GM21825 (cell line): ENCODE results near the gene CCNK.

Experiments
- ATAC-seq: cut with Tn5 transposase; IDR thresholded peaks from one replicate; pipeline ENCODE4 v1.9.1; 2021; ENCODE audit warnings: mild to moderate bottlenecking, moderate library complexity; ENCODE audit not compliant: unreplicated experiment

The CCNK gene

GRCh38 chr14:99480917-99481744, at the start of gene CCNK:
CCNK (plus strand) TSS chr14:99481409; CDS start chr14:99492678, 11,269 bp downstream.
- ATAC-seq: peak; percentile 84

- ATAC-seq: no peak
These were observed 49.2 kb upstream of the CCNK start for GRCh38 chr14:99431986-99432385.

- ATAC-seq: no peak
These were observed 48.7 kb upstream of the CCNK start for GRCh38 chr14:99432485-99432884.

DNA sequence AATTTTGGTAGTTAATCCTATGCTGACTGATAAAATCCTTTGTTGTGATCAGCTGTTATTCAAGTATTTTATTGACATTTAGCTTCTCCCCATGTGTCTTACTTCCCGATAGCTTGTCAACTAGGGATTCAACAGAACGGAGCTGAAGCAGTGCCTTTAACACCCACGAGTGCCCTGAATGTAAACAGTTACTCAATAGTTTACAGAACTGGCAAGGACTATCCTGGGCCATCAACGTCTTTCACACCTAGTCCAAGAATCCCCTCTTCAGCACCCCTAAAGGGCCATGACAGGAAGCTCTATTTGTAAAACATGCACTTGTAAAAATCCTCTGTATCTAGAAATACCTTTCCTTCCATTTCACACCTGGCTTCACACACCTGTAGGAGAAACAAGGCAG, 45.9 kb upstream of the CCNK start:
- no peak for ATAC-seq

GRCh38 chr14:99436247-99437180, 44.7 kb upstream of the CCNK start:
- ATAC-seq: no peak

GRCh38 chr14:99437706-99438105, 43.5 kb upstream of the CCNK start:
- ATAC-seq: no peak

GRCh38 chr14:99440278-99440677, 40.9 kb upstream of the CCNK start:
- ATAC-seq: no peak

GRCh38 chr14:99441157-99441870, 39.9 kb upstream of the CCNK start:
- ATAC-seq: no peak

GRCh38 chr14:99441918-99442317, 39.3 kb upstream of the CCNK start:
- no peak for ATAC-seq

DNA sequence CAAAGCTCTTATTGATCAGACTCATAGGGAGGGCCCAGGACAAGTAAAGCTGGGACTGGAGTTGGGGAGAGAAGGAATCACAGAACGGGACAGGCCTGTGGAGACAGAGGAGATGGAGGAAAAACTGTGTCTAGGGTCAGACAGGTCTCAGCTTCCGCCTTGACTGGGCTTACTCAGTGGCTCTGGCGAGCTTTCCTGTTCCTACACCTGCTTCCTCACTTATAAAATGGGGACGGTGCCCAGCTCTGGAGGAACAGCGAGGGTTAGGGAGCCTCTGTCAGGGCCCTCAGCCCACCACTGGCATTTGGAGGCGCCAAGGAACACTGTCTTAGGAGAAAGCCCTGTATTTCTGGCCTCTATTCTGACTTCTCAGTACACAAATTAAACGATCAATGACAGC, 35.3 kb upstream of the CCNK start:
- ATAC-seq: no peak

DNA sequence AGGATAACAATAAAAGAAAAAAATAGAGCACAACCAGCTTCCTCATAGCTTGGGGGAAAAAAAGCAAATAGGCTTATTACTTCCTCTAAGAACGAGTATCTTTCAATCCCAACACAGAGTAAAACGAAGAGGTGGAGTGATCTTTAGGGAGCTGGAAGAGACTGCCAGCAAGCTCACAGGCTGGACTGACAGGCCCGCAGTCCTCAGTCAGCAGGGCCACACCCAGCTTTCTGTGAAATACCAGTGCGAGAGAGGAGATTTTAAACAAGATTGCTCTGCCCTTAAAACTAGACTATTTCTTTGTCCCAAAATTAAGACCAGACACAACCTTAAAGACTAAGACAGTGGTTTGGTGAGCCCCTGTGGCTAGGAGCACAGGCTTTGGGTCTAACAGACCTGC, 33.5 kb upstream of the CCNK start:
- ATAC-seq: no peak

- ATAC-seq: no peak
These were observed 30.9 kb upstream of the CCNK start for GRCh38 chr14:99450266-99450665.

- ATAC-seq: no peak
These were observed 30.0 kb upstream of the CCNK start for GRCh38 chr14:99451234-99451633.

GRCh38 chr14:99452968-99453367, 28.2 kb upstream of the CCNK start:
- ATAC-seq: no peak

GRCh38 chr14:99454246-99454645, 27.0 kb upstream of the CCNK start:
- ATAC-seq: no peak

DNA sequence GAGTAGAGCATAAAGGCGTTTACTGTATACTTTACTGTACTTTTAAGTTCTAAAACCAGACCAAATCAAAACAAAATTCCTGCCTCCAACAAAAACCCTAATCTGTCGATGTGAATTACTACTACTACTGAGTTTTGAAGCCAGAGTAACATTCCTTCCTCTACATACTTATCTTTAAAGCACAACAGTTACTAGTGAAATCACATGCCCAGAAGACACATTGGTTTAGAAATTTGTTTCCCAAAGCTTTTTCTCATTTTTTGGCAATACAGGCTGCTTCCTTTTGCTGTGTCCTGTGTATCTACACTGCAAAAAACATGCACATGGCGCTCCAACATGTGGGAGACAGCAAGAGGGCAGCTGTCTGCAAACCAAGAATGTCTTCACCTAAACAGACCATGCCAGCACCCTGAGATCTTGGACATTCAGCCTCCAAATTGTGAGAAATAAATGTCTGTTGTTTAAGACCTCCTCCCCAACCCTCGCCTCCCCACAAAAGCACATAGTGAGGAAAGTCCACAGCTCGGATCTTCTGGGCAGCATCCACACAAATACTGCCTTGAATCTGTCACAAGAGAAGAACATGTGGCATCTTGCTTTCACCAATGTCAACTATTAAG, 21.6 kb upstream of the CCNK start:
- no peak for ATAC-seq

GRCh38 chr14:99460793-99461192, 20.4 kb upstream of the CCNK start:
- no peak for ATAC-seq

DNA sequence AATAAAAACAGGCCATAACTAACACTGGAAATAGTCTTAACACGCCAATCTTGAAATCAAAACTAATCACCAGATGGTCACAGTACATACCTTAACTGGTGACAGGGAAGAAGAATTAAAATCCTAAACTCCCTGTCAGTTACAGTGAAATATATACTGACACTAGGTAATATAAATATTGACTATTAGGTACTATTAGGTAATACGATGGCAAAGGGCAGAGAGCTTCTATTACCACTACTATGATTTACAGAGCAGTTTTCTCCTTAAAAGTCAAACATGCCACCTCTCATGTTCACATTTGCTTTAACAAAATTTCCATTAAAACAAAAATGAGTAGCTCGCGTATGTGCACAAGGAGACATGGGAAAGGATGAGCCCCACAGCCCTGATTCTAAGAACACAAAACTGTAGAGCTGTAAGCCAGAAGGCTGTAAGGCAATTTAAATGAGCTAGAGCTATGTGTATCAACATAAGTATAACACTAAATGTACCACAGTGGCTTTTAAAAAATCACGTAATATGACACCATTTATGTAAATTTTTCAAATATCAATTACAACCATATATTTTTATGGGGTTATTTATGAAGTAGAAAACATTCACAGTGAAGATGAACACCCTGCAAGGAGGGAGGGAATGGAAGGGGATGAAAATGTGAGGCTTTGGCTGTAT, 19.7 kb upstream of the CCNK start:
- ATAC-seq: no peak

DNA sequence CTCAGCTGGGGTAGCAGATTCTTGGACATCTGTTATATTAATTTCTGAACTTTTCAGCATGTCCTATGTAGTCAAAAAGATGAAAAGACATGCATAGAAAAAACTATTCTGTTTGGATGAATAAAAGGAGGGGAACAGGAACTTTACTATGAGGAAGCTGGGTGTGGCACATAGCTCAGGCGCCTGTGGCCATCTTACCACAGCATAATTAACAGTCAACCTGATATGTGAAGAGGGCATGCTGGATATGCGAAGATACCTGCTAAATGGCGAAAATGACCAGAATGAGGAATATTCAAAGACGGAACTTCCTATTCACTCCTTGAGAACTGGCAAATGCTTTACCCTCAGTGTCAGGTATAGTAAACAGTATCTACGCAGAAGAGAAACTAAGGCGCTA, 19.0 kb upstream of the CCNK start:
- ATAC-seq: no peak

DNA sequence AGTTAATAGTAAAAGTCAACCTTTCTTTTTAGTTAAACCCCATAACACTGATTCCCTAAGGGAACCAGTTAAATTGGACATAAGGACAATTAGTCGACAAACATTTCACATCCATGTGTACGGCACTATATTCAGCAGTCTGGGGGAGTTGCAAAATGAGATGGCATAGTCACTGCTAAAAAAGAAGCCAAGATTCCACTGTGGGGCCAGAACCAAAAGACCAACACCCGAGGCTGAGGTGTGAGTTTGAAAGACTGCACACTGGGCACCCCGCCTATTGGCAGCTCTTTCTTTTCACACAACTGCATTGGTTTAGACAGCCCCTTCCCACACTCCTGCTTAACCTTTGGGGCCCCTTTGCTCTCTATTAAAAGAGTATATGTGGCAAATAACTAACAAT, 17.2 kb upstream of the CCNK start:
- no peak for ATAC-seq
